HG03025 (cell line): ENCODE data around the gene OR4A47.
"Not testable (repeated sequence)": the region's sequence is repeated elsewhere in the genome, so short reads cannot be mapped to it uniquely, and the experiment has no call there.

Experiments used
- ATAC-seq: cut with Tn5 transposase; IDR thresholded peaks from one replicate; pipeline ENCODE4 v1.9.1; 2021; ENCODE audit warnings: mild to moderate bottlenecking, moderate library complexity; ENCODE audit not compliant: unreplicated experiment, low FRiP score

Gene OR4A47, protein sequence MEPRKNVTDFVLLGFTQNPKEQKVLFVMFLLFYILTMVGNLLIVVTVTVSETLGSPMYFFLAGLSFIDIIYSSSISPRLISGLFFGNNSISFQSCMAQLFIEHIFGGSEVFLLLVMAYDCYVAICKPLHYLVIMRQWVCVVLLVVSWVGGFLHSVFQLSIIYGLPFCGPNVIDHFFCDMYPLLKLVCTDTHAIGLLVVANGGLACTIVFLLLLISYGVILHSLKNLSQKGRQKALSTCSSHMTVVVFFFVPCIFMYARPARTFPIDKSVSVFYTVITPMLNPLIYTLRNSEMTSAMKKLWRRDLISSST

DNA sequence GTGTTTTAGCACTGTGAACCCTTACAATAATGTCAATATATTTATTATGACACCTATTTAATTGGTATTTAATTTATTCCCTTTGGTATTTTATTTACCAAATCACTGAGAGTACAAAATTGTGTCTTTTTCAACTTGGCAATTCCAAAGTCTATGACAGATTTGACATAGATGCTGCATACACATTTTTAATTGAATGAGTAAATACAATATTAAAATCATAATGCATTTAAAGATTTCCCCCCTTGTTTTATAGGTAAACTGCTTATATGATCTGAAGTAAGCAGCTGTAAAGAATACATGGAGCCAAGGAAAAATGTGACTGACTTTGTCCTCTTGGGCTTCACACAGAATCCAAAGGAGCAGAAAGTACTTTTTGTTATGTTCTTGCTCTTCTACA, at the start of gene OR4A47:
TSS of gene OR4A47 (plus strand) at position 301 of the 400 bp plus-strand sequence. CDS start at position 301, 0 bp downstream.
- not testable (repeated sequence) for ATAC-seq

DNA sequence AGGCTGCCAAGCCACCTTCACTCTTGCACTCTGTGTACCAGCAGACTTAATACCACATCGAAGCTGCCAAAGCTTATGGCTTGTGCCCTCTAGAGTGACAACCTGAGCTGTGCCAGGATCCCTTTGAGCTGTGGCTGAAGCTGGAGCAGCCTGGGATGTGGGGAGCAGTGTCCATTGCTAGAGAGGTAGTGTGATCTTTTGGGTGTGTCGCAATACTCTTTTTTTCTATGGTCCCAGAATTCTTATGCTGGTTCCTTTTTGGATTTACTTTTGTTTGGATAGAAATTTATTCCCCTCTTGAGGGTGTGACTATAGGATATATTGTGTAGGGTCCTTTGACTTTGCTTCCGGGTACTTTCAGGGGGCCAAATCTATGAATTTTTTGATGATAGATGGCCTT, 32.7 kb upstream of the OR4A47 start:
- ATAC-seq = not testable (repeated sequence)

DNA sequence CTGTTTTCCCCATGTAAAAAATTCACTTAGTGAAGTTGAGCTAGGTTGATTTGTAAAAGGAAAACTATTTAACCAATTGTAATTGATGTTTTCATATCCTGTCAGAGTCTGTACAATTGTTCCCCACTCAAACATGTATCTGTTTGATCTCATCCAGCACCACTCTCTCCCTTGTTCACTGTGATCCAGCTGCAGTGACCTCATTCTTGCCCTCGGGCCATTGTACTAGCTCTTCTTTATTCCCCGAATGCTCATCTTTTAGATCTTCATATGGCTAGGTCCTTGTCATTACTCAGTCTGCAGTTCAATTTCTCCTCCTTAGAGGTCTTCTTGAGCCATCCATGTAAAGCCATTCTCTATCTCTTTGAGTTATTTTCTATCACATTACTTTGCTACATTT, 14.6 kb upstream of the OR4A47 start:
- ATAC-seq = not testable (repeated sequence)

DNA sequence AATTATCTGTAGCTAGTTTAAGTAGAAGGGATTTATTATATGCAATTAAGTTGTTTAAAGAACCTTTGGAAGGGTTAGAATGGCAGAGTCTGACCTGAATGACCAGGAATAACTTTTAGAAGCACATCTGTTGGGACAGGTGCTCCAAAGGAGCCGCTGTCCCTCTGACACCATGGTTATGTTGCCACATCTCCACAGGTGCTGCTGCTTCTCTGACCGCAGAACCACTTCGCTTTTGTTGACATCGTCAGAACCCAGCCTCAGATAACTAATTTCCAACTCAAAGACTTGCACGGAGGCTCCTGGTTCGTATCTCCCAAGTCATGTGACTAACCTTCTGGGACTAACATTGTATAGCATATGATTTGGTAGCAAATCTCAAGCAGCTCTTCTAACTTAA, 13.9 kb upstream of the OR4A47 start:
- not testable (repeated sequence) for ATAC-seq

DNA sequence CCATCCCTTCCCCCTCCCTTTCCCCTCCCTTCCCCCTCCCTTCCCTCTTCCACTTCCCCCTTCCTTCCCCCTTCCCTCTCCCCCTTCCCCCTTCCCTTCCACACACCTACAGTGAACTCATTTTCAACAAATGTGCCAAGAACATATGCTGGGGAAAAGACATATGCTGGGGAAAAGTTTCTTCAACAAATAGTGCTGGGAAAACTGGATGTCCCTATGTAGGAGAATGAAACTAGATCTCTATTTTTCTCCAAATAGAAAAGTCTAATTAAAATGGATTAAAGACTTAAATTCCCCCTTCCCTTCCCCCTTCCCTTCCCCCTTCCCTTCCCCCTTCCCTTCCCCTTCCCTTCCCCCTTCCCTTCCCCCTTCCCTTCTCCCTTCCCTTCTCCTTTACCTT, 17.6 kb downstream of the OR4A47 start:
- ATAC-seq = not testable (repeated sequence)

DNA sequence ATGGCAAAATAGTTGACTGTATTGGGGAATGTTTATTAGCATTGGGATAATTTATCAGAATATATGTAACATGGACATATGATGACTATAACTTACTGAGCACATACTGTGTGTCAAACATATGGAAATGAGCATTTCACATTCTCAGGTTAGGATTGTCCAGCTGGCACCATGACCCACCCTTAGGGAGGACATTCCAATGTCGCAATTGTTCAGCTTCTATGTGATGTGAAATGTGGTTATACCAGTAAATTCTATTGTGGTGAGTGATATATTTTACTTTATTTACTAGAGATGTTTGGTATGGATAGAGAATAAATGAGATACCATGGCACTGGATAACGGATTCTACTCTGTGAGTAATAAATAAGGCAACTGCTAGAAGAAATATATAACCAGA, 50.4 kb downstream of the OR4A47 start:
- ATAC-seq = no peak
